ENCODE data around the gene SPNS3.

Gene SPNS3

DNA sequence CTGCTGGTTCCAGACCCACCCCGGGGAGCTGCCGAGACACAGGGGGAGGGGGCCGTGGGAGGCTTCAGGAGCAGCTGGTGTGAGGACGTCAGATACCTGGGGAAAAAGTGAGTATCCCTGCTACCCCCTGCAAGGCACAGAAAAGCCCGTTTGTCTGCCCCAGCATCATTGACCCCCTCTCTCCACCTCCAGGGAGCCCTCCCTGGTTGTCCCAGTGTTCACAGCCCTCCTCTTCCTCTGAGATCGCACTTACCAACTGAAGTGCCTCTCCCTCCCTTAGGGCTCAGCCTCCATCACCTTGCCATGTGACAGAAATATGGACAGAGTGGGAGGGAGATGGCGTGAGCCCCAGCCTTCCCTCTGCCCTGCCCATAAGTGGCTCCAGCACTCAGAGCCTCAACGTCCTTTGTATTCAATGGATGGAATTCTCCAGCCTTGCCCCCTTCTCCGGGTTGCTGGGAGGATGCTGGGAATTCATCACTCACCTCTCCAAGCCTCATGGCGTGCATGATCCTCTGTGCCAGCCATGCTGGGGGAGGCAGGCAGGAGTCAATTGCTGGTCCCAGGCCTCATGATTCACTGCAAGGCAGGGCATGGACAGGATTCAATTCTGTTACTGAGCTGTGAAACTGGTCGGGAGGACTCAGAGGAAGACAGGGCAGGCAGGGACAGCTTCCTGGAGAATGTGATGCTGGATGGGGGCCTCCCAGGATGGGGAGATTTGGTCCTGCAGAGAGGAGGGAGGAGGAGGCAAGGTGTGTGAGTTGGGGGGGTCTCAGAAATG lies 14.6 kb downstream of the SPNS3 start:
- Histone ChIP-seq H3K79me1 (ENCODE audit: low read depth, low read length) (no peaks in the 10 kb centered on the region), H2BK15ac (ENCODE audit: low read length) (no peak overlapping the region), H3K4me2 (ENCODE audit: insufficient read depth, low read length, poor library complexity, severe bottlenecking) (no peak overlapping the region), H3K4me3 (ENCODE audit: low read length in 2 of 2) (no peak overlapping the region), H3K14ac (ENCODE audit: low read length) (peak overlapping the region; percentile 94), H3K36me3 (replicated peaks in 1 of 2; ENCODE audit: control insufficient read depth in 2 of 2, insufficient read depth in 2 of 2, low read length in 2 of 2) (no peaks in the 10 kb centered on the region), H2AK5ac (ENCODE audit: low read depth, low read length) (peak overlapping the region; percentile 86), H2AFZ (ENCODE audit: low read length) (no peak overlapping the region), H2BK120ac (ENCODE audit: low read depth, low read length) (no peak overlapping the region), H2BK5ac (ENCODE audit: low read length) (peak overlapping the region; percentile 48), H3K9me3 (replicated peaks in 1 of 2; ENCODE audit: control insufficient read depth in 2 of 2, insufficient read depth in 1 of 2, low read depth in 1 of 2, low read length in 2 of 2) (no peaks in the 10 kb centered on the region), H3K9ac (ENCODE audit: low read depth, low read length, poor library complexity) (no peak overlapping the region), H3K27ac (replicated peaks; ENCODE audit: low read length) (no peak overlapping the region), H3K27me3 (ENCODE audit: control insufficient read depth in 3 of 3, insufficient read depth in 3 of 3, low read depth in 1 of 3, low read length in 3 of 3) (peaks cover 0 to 23% (median 0%) of the 10 kb centered on the region in 3 experiments), H2BK12ac (ENCODE audit: low read length) (no peak overlapping the region), H4K91ac (ENCODE audit: low read depth, low read length, poor library complexity) (no peak overlapping the region), H3K4ac (ENCODE audit: low read length) (no peak overlapping the region), H4K8ac (ENCODE audit: low read depth, low read length) (no peak overlapping the region), H3K18ac (ENCODE audit: low read length) (peak overlapping the region; percentile 83), H3K23ac (ENCODE audit: low read depth, low read length, poor library complexity) (peak overlapping the region; percentile 67), H3K4me1 (ENCODE audit: control insufficient read depth in 2 of 2, insufficient read depth in 1 of 2, low read depth in 1 of 2, low read length in 2 of 2) (no peaks in the 10 kb centered on the region)
- DNase-seq (ENCODE audit: low spot score): no peak
- no CpG with 5 or more reads among the region's 11 CpGs for WGBS, 2 donors (ENCODE audit: extremely low coverage in 2 of 2, insufficient read length in 2 of 2, insufficient replicate concordance in 1 of 2)

DNA sequence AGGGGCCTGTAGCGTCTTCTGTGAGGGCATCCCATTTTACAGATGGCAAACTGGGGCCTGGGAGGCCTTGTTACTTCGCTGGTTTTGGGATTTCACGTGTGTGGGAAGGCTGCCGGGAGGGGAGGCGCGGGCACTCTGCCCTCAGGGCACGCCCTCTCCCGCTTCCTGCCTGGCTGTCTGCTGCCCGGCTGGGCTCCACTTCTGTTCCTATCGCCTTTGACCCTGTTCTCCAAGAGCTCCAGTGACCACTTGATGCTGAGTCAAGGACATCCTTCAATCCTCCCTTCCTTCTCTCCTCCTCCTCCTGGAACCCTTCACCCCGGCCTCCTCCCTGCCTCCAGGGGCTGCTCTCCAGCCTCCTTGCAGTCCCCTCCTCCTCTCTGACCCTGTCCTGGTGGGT lies 16.0 kb downstream of the SPNS3 start:
- Histone ChIP-seq H2BK15ac (ENCODE audit: low read length) (no peak overlapping the region), H3K4me2 (ENCODE audit: insufficient read depth, low read length, poor library complexity, severe bottlenecking) (no peak overlapping the region), H3K4me3 (ENCODE audit: low read length in 2 of 2) (no peak overlapping the region), H3K9ac (ENCODE audit: low read depth, low read length, poor library complexity) (no peak overlapping the region), H3K4me1 (ENCODE audit: control insufficient read depth in 2 of 2, insufficient read depth in 1 of 2, low read depth in 1 of 2, low read length in 2 of 2) (no peaks in the 10 kb centered on the region), H3K14ac (ENCODE audit: low read length) (no peak overlapping the region), H2BK5ac (ENCODE audit: low read length) (no peak overlapping the region), H3K9me3 (replicated peaks in 1 of 2; ENCODE audit: control insufficient read depth in 2 of 2, insufficient read depth in 1 of 2, low read depth in 1 of 2, low read length in 2 of 2) (no peaks in the 10 kb centered on the region), H2BK12ac (ENCODE audit: low read length) (no peak overlapping the region), H3K79me1 (ENCODE audit: low read depth, low read length) (no peaks in the 10 kb centered on the region), H4K91ac (ENCODE audit: low read depth, low read length, poor library complexity) (no peak overlapping the region), H3K36me3 (replicated peaks in 1 of 2; ENCODE audit: control insufficient read depth in 2 of 2, insufficient read depth in 2 of 2, low read length in 2 of 2) (no peaks in the 10 kb centered on the region), H3K27me3 (ENCODE audit: control insufficient read depth in 3 of 3, insufficient read depth in 3 of 3, low read depth in 1 of 3, low read length in 3 of 3) (peaks cover 0 to 22% (median 0%) of the 10 kb centered on the region in 3 experiments), H2BK120ac (ENCODE audit: low read depth, low read length) (no peak overlapping the region), H4K8ac (ENCODE audit: low read depth, low read length) (no peak overlapping the region), H3K23ac (ENCODE audit: low read depth, low read length, poor library complexity) (peak overlapping the region; percentile 49), H2AFZ (ENCODE audit: low read length) (no peak overlapping the region), H3K27ac (replicated peaks; ENCODE audit: low read length) (no peak overlapping the region), H3K18ac (ENCODE audit: low read length) (no peak overlapping the region), H3K4ac (ENCODE audit: low read length) (no peak overlapping the region), H2AK5ac (ENCODE audit: low read depth, low read length) (peak overlapping the region; percentile 45)
- no CpG with 5 or more reads among the region's 11 CpGs for WGBS, 2 donors (ENCODE audit: extremely low coverage in 2 of 2, insufficient read length in 2 of 2, insufficient replicate concordance in 1 of 2)
- no peak for DNase-seq (ENCODE audit: low spot score)

DNA sequence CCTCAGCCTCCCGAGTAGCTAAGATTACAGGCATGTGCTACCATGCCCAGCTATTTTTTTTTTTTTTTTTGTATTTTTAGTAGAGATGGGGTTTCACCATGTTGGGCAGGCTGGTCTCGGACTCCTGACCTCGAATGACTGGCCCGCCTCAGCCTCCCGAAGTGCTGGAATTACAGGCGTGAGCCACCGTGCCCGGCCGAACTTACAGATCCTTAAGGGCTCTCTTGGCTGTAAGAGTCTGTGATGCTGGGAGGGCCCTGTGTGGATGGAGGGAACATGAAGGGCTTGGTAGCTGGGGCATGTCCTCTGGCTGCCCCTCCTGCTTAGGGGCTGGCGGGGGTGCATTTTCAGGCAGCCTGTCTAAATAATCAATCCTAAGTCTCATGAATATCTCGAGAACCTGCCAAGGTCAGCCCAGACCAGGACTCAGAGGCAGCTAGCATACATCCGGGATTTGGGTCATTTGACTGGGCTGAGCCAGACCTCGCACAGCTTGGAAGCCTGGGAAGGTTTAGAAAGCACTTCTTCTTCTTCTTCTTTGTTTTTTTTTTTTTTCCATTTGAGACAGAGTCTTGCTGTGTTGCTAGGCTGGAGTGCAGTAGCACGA lies 17.1 kb downstream of the SPNS3 start:
- no CpG with 5 or more reads among the region's 14 CpGs for WGBS, 2 donors (ENCODE audit: extremely low coverage in 2 of 2, insufficient read length in 2 of 2, insufficient replicate concordance in 1 of 2)
- peak overlapping the region; percentile 31 for H4K8ac ChIP-seq (ENCODE audit: low read depth, low read length)

DNA sequence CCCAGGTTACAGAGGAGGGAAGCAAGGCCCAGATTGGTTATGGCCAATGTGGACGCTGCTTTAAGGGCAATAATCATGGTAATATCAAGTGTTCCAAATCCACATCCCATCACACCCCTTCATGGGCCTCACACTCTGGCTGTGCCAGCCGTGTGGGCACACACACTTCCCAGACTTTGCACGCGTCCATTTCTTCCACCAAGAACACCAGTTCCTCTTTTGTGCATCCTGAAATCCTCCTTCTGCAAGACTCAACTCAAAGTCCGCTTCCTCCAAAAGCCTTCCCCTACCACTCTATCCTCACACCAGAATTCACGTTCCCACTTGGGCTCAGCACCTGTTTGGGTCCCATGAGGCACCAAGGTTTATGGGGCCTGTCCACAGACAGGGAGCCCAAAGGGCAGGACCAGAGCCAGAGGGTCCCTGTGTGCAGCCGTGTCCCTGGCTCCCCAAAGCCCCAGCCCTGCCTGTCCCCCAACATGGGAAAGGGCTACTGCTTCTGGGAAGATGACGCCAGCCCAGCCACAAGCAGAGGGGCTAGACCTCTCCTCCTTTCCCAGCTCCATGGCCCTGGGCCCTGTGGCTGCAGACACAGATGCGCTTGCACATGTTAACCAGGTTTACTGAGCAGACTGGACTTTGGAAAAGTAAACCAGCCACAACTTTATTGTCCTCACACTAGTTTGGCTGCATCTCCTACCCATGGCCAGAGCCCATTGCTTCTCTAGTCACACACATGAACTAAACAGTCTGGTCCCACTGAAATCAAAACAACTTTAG lies 20.3 kb downstream of the SPNS3 start:
- Histone ChIP-seq H2BK12ac (ENCODE audit: low read length) (no peak overlapping the region), H3K4ac (ENCODE audit: low read length) (no peak overlapping the region), H3K9me3 (replicated peaks in 1 of 2; ENCODE audit: control insufficient read depth in 2 of 2, insufficient read depth in 1 of 2, low read depth in 1 of 2, low read length in 2 of 2) (no peaks in the 10 kb centered on the region), H3K18ac (ENCODE audit: low read length) (no peak overlapping the region), H2BK15ac (ENCODE audit: low read length) (no peak overlapping the region), H3K27me3 (ENCODE audit: control insufficient read depth in 3 of 3, insufficient read depth in 3 of 3, low read depth in 1 of 3, low read length in 3 of 3) (peaks cover 0 to 7% (median 0%) of the 10 kb centered on the region in 3 experiments), H3K14ac (ENCODE audit: low read length) (no peak overlapping the region), H3K9ac (ENCODE audit: low read depth, low read length, poor library complexity) (no peak overlapping the region), H3K36me3 (replicated peaks in 1 of 2; ENCODE audit: control insufficient read depth in 2 of 2, insufficient read depth in 2 of 2, low read length in 2 of 2) (no peaks in the 10 kb centered on the region), H2BK5ac (ENCODE audit: low read length) (peak overlapping the region; percentile 19), H3K4me1 (ENCODE audit: control insufficient read depth in 2 of 2, insufficient read depth in 1 of 2, low read depth in 1 of 2, low read length in 2 of 2) (no peaks in the 10 kb centered on the region), H3K4me2 (ENCODE audit: insufficient read depth, low read length, poor library complexity, severe bottlenecking) (no peak overlapping the region), H2AK5ac (ENCODE audit: low read depth, low read length) (no peak overlapping the region), H3K23ac (ENCODE audit: low read depth, low read length, poor library complexity) (no peak overlapping the region), H3K4me3 (ENCODE audit: low read length in 2 of 2) (no peak overlapping the region), H2BK120ac (ENCODE audit: low read depth, low read length) (no peak overlapping the region), H4K91ac (ENCODE audit: low read depth, low read length, poor library complexity) (no peak overlapping the region), H3K27ac (replicated peaks; ENCODE audit: low read length) (no peak overlapping the region), H4K8ac (ENCODE audit: low read depth, low read length) (no peak overlapping the region), H2AFZ (ENCODE audit: low read length) (no peak overlapping the region), H3K79me1 (ENCODE audit: low read depth, low read length) (no peaks in the 10 kb centered on the region)
- DNase-seq (ENCODE audit: low spot score): no peak
- no CpG with 5 or more reads among the region's 9 CpGs for WGBS, 2 donors (ENCODE audit: extremely low coverage in 2 of 2, insufficient read length in 2 of 2, insufficient replicate concordance in 1 of 2)

More for the DNA sequence above, 17.1 kb downstream of the SPNS3 start:
- Histone ChIP-seq H2BK12ac (ENCODE audit: low read length) (no peak overlapping the region), H2AFZ (ENCODE audit: low read length) (no peak overlapping the region), H2BK5ac (ENCODE audit: low read length) (no peak overlapping the region), H3K79me1 (ENCODE audit: low read depth, low read length) (no peaks in the 10 kb centered on the region), H2BK120ac (ENCODE audit: low read depth, low read length) (no peak overlapping the region), H3K4ac (ENCODE audit: low read length) (no peak overlapping the region), H3K4me1 (ENCODE audit: control insufficient read depth in 2 of 2, insufficient read depth in 1 of 2, low read depth in 1 of 2, low read length in 2 of 2) (no peaks in the 10 kb centered on the region), H4K91ac (ENCODE audit: low read depth, low read length, poor library complexity) (no peak overlapping the region), H2AK5ac (ENCODE audit: low read depth, low read length) (no peak overlapping the region), H3K14ac (ENCODE audit: low read length) (no peak overlapping the region), H2BK15ac (ENCODE audit: low read length) (no peak overlapping the region), H3K36me3 (replicated peaks in 1 of 2; ENCODE audit: control insufficient read depth in 2 of 2, insufficient read depth in 2 of 2, low read length in 2 of 2) (no peaks in the 10 kb centered on the region), H3K27ac (replicated peaks; ENCODE audit: low read length) (no peak overlapping the region), H3K4me2 (ENCODE audit: insufficient read depth, low read length, poor library complexity, severe bottlenecking) (no peak overlapping the region), H3K9ac (ENCODE audit: low read depth, low read length, poor library complexity) (no peak overlapping the region), H3K4me3 (ENCODE audit: low read length in 2 of 2) (no peak overlapping the region), H3K23ac (ENCODE audit: low read depth, low read length, poor library complexity) (no peak overlapping the region), H3K9me3 (replicated peaks in 1 of 2; ENCODE audit: control insufficient read depth in 2 of 2, insufficient read depth in 1 of 2, low read depth in 1 of 2, low read length in 2 of 2) (no peaks in the 10 kb centered on the region), H3K27me3 (ENCODE audit: control insufficient read depth in 3 of 3, insufficient read depth in 3 of 3, low read depth in 1 of 3, low read length in 3 of 3) (peaks cover 0 to 18% (median 0%) of the 10 kb centered on the region in 3 experiments), H3K18ac (ENCODE audit: low read length) (no peak overlapping the region)
- no peak for DNase-seq (ENCODE audit: low spot score)

Data from neuronal stem cell (in vitro differentiated cells).